Spleen (tissue), 7 donors: ENCODE data around the gene P2RX2.

ENCODE experiments used
- POLR2A ChIP-seq, 3 donors: fragments of 450-650 bp; IDR thresholded peaks; one replicate each; pipeline ENCODE4 v1.5.1; 2017; ENCODE audit warnings: antibody characterized with exemption in 3 of 3, mild to moderate bottlenecking in 1 of 3
- POLR2AphosphoS5 ChIP-seq, 3 donors: sonication (generic); formaldehyde crosslinking; IDR thresholded peaks; one replicate each; pipeline ENCODE4 v1.5.1; 2017; ENCODE audit warnings: antibody characterized with exemption in 3 of 3
- TF ChIP-seq, protein P1 (sequence below), 11 experiments: fragments of 200-600 bp in 7 of 11; fragments of 450-650 bp in 4 of 11; sonication (generic) in 4 of 11; IDR thresholded peaks in 8 of 11; conservative IDR thresholded peaks in 3 of 11; 1 replicate in 7 of 11; 2 replicates in 4 of 11; pipeline versions ENCODE4 v1.4.0 to v1.8.0; 2016 to 2021; ENCODE audit warnings: antibody characterized with exemption in 11 of 11, inconsistent platforms in 4 of 11, mild to moderate bottlenecking in 1 of 11
- donor health status: DM: no; HTN: no; CAD: no; lungs with moderate emphysema.
- donor health status: DM: no; HTN: no; CAD: no.
- donor health status: DM: no; HTN: no; CAD: no.

DNA sequence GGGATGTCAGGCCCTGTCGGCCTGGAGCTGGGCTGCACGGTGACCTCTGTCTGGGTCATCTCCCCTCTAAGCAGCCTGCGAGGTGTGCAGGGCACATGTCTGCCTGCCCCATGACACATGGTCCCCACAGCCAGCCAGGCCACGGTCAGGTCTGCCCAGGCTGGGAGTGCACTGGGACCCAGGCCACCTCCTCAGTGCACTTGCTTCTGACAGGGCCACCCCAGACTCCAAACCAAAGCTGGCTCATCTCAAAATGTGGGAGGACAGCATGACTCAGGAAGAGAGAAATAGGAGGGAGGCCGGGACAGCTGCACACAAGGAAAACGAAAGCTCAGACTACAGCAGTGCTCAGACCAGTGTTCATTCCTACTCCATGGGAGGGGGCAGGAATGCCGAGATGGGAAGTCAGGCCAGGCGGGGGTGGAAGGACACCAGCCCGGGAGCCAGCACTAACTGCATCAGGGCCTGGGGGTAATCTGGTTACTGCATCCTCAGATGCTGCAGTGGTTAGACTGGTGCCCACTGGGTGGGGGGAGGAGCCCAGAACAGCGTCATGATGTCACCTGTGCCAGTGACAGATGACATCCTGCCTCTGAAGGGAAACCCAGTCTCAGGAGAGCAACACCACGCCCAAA lies 4.0 kb downstream of the P2RX2 start:
- TF ChIP-seq POLR2AphosphoS5 (IDR thresholded peaks at IDR 0.05): peak; percentile 63 to 70 (median 67)
- TF ChIP-seq, protein P1, sequence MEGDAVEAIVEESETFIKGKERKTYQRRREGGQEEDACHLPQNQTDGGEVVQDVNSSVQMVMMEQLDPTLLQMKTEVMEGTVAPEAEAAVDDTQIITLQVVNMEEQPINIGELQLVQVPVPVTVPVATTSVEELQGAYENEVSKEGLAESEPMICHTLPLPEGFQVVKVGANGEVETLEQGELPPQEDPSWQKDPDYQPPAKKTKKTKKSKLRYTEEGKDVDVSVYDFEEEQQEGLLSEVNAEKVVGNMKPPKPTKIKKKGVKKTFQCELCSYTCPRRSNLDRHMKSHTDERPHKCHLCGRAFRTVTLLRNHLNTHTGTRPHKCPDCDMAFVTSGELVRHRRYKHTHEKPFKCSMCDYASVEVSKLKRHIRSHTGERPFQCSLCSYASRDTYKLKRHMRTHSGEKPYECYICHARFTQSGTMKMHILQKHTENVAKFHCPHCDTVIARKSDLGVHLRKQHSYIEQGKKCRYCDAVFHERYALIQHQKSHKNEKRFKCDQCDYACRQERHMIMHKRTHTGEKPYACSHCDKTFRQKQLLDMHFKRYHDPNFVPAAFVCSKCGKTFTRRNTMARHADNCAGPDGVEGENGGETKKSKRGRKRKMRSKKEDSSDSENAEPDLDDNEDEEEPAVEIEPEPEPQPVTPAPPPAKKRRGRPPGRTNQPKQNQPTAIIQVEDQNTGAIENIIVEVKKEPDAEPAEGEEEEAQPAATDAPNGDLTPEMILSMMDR (IDR thresholded peaks at IDR 0.05 in 8 of 11, conservative IDR thresholded peaks at IDR 0.05 in 3 of 11): no peak
- no peak for TF ChIP-seq POLR2A (IDR thresholded peaks at IDR 0.05)
